ENCODE results near the gene FUT2. TPM values are rescaled to one million over a fixed set of nuclear protein-coding genes. Genes with fewer than 3 reads are reported as not detected.

Gene FUT2
- total RNA-seq = 0.17 TPM in 1 of 2 replicates, not detected in the other

DNA sequence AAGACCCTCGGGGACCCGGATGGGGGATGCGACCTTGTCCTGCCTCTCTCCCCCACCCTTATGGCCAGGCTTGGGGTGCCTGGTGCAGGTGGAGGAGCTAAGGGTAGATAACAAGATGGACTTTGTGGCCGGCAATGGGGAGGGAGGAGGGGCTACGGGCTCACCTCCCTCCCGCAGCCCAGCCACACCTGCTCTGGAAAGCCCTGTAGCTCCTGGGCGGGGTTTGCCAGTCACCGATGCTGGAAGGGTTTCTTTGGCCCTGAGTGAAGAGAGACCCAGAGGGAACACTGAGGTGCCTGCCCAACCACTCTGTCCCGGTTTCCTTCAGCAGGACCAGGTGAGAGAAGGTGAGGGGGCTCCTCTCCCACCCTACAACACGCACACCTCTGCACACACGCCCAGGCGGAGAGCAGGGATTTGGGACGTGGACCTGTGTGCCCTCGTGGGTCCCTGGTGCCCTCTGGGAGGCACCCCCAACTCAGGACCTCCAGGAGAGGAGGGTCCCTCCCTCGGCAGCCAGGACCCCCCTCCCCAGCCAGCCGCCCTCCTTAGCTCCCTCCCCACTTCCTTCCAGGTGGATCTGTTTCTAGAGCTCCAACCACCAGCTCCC is at the start of gene FUT2:
Gene FUT2 (plus strand): TSS at position 229 of the 610 bp plus-strand sequence. CDS start 6,986 bp downstream, outside the sequence.

DNA sequence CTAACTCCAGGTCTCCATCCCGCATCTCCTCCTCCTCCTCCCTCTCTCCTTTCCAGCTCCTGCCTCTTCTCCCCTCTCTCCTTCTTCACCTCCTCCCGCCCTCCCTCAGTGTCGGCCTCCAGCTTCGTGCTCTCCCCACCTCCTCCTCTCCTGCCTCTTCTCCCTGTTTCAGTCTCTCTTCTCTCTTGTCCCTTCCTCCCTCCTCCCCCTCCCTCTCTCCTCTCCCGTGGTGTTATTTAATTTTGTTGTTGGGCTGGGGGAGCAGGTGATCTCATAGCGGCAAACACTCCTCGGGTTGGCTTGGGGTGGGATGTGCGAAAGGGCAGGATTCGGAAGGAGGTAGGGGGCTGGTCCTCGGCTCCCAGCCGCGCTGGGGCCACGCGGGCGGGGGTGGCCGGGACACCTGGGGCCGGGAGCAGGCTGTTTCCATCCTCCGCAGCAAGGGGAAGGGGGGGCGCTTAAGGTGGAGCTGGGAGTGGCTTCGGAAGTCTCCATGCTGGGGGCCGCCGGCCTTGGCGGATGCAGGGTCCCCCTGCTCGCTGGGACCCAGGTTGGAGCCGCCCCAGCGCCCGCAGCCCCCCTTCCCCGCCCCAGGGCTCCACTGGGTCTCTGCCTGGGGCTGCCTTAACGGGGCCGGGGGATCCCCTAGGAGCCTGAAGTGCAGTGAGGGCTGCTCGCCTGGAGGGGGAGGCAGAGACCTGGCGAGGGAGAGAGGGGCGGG is 49.6 kb upstream of the FUT2 start, which contains the start of gene CA11:
Gene CA11 (minus strand): TSS at position 187 of the 721 bp plus-strand sequence. CDS start 555 bp downstream, outside the sequence.

GRCh38 chr19:48672994-48673393 is 22.8 kb upstream of the FUT2 start, which contains the start of gene NTN5:
TSS of gene NTN5 (minus strand) at chr19:48673017. CDS start at chr19:48670986, 2,031 bp downstream.

DNA sequence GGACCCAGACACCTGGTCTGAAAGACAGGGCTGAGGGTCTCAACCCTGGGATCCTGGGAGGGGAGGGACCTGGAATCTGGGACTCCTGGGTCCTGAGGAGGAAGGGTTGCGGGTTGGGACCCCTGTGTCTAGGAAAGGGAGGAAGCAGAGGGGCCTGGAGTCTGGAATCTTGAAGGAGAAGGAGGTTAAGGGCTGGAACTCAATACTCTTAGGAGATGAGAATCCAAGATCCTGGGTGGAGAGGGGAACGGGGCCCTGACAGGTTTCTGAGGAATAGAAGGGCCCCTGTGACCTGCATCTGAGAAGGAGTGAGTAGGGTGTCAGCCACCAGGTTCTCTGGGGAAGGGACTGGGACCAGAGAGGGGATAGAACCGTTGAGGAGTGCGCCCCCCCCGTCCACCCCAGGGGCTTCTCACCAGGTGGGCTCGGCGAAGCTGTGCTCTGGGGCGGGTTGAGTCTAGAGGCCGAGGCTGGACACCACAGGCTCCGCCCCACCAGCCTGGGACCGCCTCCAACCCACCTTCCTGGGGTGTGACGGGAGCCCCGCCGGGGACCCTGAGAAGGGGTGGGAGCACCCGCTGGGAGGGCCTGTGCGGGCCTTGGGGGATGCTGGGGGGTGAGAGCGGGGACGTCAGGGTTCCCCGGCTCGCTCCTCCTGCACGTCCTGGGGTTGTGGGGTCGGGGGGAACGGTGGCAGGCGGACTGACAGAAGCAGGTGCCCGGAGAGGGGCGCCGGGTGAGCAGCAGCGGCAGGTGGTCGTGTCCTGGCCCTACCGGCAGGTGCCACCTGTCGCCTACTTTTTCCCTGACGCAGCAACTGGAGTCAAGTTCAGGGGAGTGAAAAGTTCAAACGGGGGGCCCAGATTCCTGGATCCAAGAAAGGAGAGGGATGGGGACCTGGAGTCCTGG is 23.7 kb downstream of the FUT2 start, which contains the start of gene MAMSTR:
Gene MAMSTR (minus strand): TSS at position 463 of the 909 bp plus-strand sequence. CDS start 694 bp downstream, outside the sequence.

GRCh38 chr19:48740164-48740972 is 44.6 kb downstream of the FUT2 start, which contains the start of gene RASIP1:
TSS of gene RASIP1 (minus strand) at chr19:48740610. CDS start at chr19:48740282, 328 bp downstream.

DNA sequence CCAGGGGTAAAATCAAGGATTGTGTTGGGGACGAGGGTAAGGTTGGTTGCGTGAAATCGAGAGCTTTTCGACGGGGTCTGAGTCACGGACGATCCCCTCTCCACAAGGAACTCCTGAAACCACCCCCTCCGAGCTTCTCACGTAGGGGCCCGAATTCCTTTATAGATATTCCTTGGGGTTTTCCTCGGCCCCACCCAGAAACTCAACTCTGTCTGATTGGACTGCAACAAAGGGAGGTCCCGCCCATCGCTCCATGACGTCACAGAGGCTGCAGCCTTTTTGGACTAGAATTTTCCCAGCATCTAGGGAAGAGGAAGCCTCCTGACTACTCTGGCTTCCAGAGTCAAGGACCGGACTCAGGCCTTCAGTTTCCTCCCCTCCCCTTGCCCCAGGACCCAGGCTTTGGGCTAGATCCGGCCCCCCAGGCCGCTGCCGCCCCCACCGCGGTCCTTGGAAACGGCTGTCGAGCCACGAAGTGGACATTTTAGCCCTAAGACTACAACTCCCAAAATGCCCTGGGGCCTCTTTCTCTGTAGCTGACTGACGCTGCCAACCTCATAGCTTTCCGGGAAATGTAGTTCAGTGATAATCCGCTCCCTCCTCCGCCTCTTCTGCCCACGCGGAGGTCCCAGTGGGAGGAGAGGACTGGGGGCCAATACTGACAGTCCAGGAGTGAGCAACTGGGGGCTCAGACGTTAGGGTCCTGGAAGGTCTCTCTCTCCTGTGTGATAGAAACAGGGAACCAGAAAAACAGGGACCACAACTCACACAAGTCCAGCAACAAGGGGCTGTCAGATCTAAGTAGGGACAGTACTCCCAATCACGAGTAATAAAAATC is 51.2 kb downstream of the FUT2 start, which contains the start of gene IZUMO1:
Gene IZUMO1 (minus strand): TSS at position 172 of the 838 bp plus-strand sequence. CDS start 1,050 bp downstream, outside the sequence.

DNA sequence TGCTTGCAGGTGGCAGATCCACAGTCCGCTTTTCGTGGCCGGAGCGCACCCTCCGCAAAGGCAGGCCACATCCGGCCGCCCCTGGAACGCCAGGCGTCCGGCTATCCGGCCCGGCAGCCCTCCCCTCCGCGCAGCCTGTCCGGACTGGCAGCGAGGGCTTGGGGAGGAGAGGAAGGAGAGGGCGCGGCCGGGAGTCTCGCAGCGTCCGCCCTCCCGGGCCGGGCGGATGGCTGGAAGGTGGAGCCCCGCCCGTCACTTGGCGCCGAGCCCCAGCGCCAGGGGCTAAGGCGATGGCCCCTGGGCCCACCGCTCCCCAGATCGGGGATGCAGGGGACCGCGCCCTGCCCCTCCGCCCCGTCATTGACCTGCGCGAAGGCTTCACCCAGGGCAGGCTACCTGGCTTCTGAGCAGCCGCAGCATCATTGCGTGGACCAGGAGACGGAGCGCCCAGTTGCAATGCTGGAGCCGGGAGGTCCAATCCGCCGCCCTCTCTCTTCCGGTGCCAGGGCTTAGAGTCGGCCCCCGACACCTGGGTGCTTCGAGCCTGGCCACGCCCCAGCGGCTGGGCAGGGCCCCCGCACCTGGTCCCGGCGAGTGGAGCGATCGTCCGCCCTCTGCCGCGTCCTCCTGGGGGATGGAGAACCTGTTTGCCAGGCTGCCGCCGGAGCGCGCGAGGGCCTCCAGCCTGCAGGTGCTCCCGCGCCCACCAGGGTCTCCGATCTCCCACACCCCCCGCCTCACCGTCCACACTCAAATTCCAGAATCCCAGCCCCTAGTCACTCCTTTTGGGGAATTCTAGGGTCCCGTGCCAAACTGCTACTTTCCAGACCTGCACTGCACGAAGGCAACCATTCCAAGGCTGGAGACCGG is 57.0 kb downstream of the FUT2 start, which contains the start of gene FUT1:
Gene FUT1 (minus strand): TSS at position 146 of the 870 bp plus-strand sequence. CDS start 1,360 bp downstream, outside the sequence.

DNA sequence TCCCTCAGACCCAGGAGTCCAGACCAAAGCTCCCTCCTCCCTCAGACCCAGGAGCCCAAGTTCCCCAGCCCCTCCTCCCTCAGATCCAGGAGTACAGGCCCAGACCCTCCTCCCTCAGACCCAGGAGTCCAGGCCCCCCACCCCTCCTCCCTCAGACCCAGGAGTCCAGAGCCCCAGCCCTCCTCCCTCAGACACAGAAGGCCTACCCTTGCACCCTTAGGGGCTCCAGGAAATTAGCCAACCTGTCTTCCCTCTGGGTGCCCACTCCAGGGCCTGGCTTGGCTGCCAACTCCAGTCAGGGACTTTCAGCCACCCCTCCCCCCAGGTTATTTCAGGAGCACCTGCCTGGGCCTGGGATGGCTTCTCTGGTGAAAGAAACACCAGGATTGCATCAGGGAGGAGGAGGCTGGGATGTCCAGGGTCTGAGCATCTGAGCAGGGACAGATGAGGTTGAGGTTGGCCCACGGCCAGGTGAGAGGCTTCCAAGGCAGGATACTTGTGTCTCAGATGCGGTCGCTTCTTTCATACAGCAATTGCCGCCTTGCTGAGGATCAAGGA is 59.4 kb downstream of the FUT2 start, which contains the start of gene FGF21:
Gene FGF21 (plus strand): TSS at position 441 of the 558 bp plus-strand sequence. CDS start 713 bp downstream, outside the sequence.

Other genes starting within 250 kb of the FUT2 start
- 8.7 and 17.1 TPM in 2 replicates for gene GRWD1, start 250.0 kb upstream of the FUT2 start, total RNA-seq
- gene KCNJ14, start 240.4 kb upstream of the FUT2 start, total RNA-seq = 0.16 and 0.26 TPM in 2 replicates
- gene CYTH2, start 226.6 kb upstream of the FUT2 start, total RNA-seq = 31.7 and 37.0 TPM in 2 replicates
- gene LMTK3, start 184.1 kb upstream of the FUT2 start, total RNA-seq = under 0.01 and 0.09 TPM in 2 replicates
- gene SULT2B1, start 143.8 kb upstream of the FUT2 start, total RNA-seq = 0.16 and 0.17 TPM in 2 replicates
- gene SPACA4, start 89.2 kb upstream of the FUT2 start, total RNA-seq = not detected in 2 replicates
- gene FAM83E, start 80.9 kb upstream of the FUT2 start, total RNA-seq = 0.34 and 0.63 TPM in 2 replicates
- gene RPL18, start 76.8 kb upstream of the FUT2 start, total RNA-seq = 2,147 and 2,501 TPM in 2 replicates
- gene SPHK2, start 76.5 kb upstream of the FUT2 start, total RNA-seq = 4.4 and 7.1 TPM in 2 replicates
- gene DBP, start 58.6 kb upstream of the FUT2 start, total RNA-seq = 10.2 and 19.2 TPM in 2 replicates
- 3.9 and 10.1 TPM in 2 replicates for gene CA11, start 49.8 kb upstream of the FUT2 start, total RNA-seq
- gene NTN5, start 23.0 kb upstream of the FUT2 start, total RNA-seq = 0.26 TPM in 1 of 2 replicates, not detected in the other
- gene MAMSTR, start 23.8 kb downstream of the FUT2 start, total RNA-seq = 0.60 and 0.79 TPM in 2 replicates
- 1.4 and 1.6 TPM in 2 replicates for gene RASIP1, start 44.6 kb downstream of the FUT2 start, total RNA-seq
- under 0.01 TPM in 1 of 2 replicates, not detected in the other for gene IZUMO1, start 50.9 kb downstream of the FUT2 start, total RNA-seq
- under 0.01 TPM in 2 replicates for gene FUT1, start 56.7 kb downstream of the FUT2 start, total RNA-seq
- gene FGF21, start 59.6 kb downstream of the FUT2 start, total RNA-seq = not detected in 2 replicates
- 22.2 and 27.1 TPM in 2 replicates for gene BCAT2, start 115.1 kb downstream of the FUT2 start, total RNA-seq
- gene HSD17B14, start 140.5 kb downstream of the FUT2 start, total RNA-seq = 5.5 and 15.9 TPM in 2 replicates
- 14.3 and 18.6 TPM in 2 replicates for gene PLEKHA4, start 172.6 kb downstream of the FUT2 start, total RNA-seq
- 48.1 and 56.8 TPM in 2 replicates for gene PPP1R15A, start 176.4 kb downstream of the FUT2 start, total RNA-seq
- gene TULP2, start 202.8 kb downstream of the FUT2 start, total RNA-seq = 0.26 and 0.32 TPM in 2 replicates
- 149 and 199 TPM in 2 replicates for gene NUCB1, start 204.3 kb downstream of the FUT2 start, total RNA-seq
- gene DHDH, start 237.7 kb downstream of the FUT2 start, total RNA-seq = 1.6 TPM in 1 of 2 replicates, not detected in the other